KMS-11 (cell line): ENCODE results near the gene LAMA2.

ENCODE experiments used
- H2AFZ ChIP-seq: fragments of 200-600 bp; sonication (generic); 2 replicates; pipeline ENCODE4 v1.6.1; 2016; ENCODE audit warnings: antibody characterized with exemption, mixed run types, low read depth
- H3K27ac ChIP-seq: fragments of 200-600 bp; sonication (generic); 2 replicates; pipeline ENCODE4 v1.6.1; 2016; ENCODE audit warnings: mild to moderate bottlenecking, mixed run types
- H3K27me3 ChIP-seq: fragments of 200-600 bp; sonication (generic); 2 replicates; pipeline ENCODE4 v1.6.1; 2017; ENCODE audit warnings: mild to moderate bottlenecking, low read depth, mixed run types, moderate library complexity; ENCODE audit not compliant: insufficient read depth
- H3K36me3 ChIP-seq: fragments of 200-600 bp; sonication (generic); 2 replicates; pipeline ENCODE4 v1.6.1; 2017; ENCODE audit warnings: mild to moderate bottlenecking, mixed run types; ENCODE audit not compliant: insufficient read depth
- H3K4me1 ChIP-seq: fragments of 200-600 bp; sonication (generic); 2 replicates; pipeline ENCODE4 v1.6.1; 2016; ENCODE audit warnings: mild to moderate bottlenecking, low read depth, mixed run types; ENCODE audit not compliant: poor library complexity, severe bottlenecking
- H3K4me2 ChIP-seq: fragments of 200-600 bp; sonication (generic); 2 replicates; pipeline ENCODE4 v1.7.0; 2016; ENCODE audit warnings: mild to moderate bottlenecking, mixed run types
- H3K4me3 ChIP-seq: fragments of 200-600 bp; sonication (generic); IDR thresholded peaks from 2 replicates; pipeline ENCODE4 v1.6.1; 2017; ENCODE audit warnings: low read depth, low read length, mixed read lengths; ENCODE audit not compliant: insufficient read depth
- H3K79me2 ChIP-seq: fragments of 200-600 bp; sonication (generic); 2 replicates; pipeline ENCODE4 v1.6.1; 2016; ENCODE audit warnings: low read depth, mixed run types; ENCODE audit not compliant: insufficient read depth
- H3K9ac ChIP-seq: fragments of 200-600 bp; sonication (generic); 2 replicates; pipeline ENCODE4 v1.6.1; 2016; ENCODE audit warnings: mild to moderate bottlenecking, mixed run types
- H4K20me1 ChIP-seq: fragments of 200-600 bp; sonication (generic); 2 replicates; pipeline ENCODE4 v1.6.1; 2016; ENCODE audit warnings: mild to moderate bottlenecking, mixed run types; ENCODE audit not compliant: insufficient read depth
- TF ChIP-seq, protein P1 (sequence below): fragments of 200-600 bp; sonication (generic); conservative IDR thresholded peaks from 2 replicates; pipeline ENCODE4 v1.6.1; 2017; ENCODE audit warnings: low read depth, mild to moderate bottlenecking, antibody characterized with exemption, low read length, moderate library complexity, mixed read lengths

Gene LAMA2

GRCh38 chr6:128882991-128883611 is at the start of gene LAMA2:
LAMA2 (plus strand) TSS chr6:128883138; CDS start chr6:128883246, 108 bp downstream.
- Histone ChIP-seq H2AFZ (no peak within 1 kb of the TSS), H3K9ac (no peak within 1 kb of the TSS), H4K20me1 (no peaks in the 10 kb centered on the region), H3K4me2 (no peak within 1 kb of the TSS), H3K4me3 (no peak within 1 kb of the TSS), H3K27ac (no peak within 1 kb of the TSS), H3K4me1 (no peaks in the 10 kb centered on the region), H3K79me2 (no peaks in the 10 kb centered on the region), H3K27me3 (no peaks in the 10 kb centered on the region), H3K36me3 (no peaks in the 10 kb centered on the region)
- TF ChIP-seq, protein P1, sequence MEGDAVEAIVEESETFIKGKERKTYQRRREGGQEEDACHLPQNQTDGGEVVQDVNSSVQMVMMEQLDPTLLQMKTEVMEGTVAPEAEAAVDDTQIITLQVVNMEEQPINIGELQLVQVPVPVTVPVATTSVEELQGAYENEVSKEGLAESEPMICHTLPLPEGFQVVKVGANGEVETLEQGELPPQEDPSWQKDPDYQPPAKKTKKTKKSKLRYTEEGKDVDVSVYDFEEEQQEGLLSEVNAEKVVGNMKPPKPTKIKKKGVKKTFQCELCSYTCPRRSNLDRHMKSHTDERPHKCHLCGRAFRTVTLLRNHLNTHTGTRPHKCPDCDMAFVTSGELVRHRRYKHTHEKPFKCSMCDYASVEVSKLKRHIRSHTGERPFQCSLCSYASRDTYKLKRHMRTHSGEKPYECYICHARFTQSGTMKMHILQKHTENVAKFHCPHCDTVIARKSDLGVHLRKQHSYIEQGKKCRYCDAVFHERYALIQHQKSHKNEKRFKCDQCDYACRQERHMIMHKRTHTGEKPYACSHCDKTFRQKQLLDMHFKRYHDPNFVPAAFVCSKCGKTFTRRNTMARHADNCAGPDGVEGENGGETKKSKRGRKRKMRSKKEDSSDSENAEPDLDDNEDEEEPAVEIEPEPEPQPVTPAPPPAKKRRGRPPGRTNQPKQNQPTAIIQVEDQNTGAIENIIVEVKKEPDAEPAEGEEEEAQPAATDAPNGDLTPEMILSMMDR = no peak

- Histone ChIP-seq H3K36me3 (no peaks in the 10 kb centered on the region), H4K20me1 (no peaks in the 10 kb centered on the region), H3K9ac (no peak overlapping the region), H3K79me2 (no peaks in the 10 kb centered on the region), H3K4me1 (no peaks in the 10 kb centered on the region), H3K4me2 (no peak overlapping the region), H3K27me3 (no peaks in the 10 kb centered on the region), H2AFZ (no peak overlapping the region), H3K4me3 (no peak overlapping the region), H3K27ac (no peak overlapping the region)
- TF ChIP-seq, protein P1 = no peak
These were observed 46.2 kb upstream of the LAMA2 start for GRCh38 chr6:128836761-128837160.

GRCh38 chr6:128841518-128841917 is 41.4 kb upstream of the LAMA2 start:
- H3K9ac ChIP-seq = no peak overlapping the region
- TF ChIP-seq, protein P1 = no peak
- no peaks in the 10 kb centered on the region for H3K36me3 ChIP-seq
- no peak overlapping the region for H3K27ac ChIP-seq
- no peaks in the 10 kb centered on the region for H3K79me2 ChIP-seq
- H3K4me3 ChIP-seq = no peak overlapping the region
- H3K27me3 ChIP-seq = no peaks in the 10 kb centered on the region
- no peak overlapping the region for H3K4me2 ChIP-seq
- no peaks in the 10 kb centered on the region for H4K20me1 ChIP-seq
- H3K4me1 ChIP-seq = no peaks in the 10 kb centered on the region
- H2AFZ ChIP-seq = no peak overlapping the region

- H3K4me1 ChIP-seq = no peaks in the 10 kb centered on the region
- no peaks in the 10 kb centered on the region for H3K36me3 ChIP-seq
- H3K79me2 ChIP-seq = no peaks in the 10 kb centered on the region
- H3K9ac ChIP-seq = no peak overlapping the region
- no peaks in the 10 kb centered on the region for H3K27me3 ChIP-seq
- no peak overlapping the region for H3K4me3 ChIP-seq
- H3K27ac ChIP-seq = no peak overlapping the region
- no peak overlapping the region for H3K4me2 ChIP-seq
- TF ChIP-seq, protein P1 = no peak
- H4K20me1 ChIP-seq = no peaks in the 10 kb centered on the region
- H2AFZ ChIP-seq = no peak overlapping the region
These were observed 38.3 kb upstream of the LAMA2 start for GRCh38 chr6:128844598-128844997.
